Measurements from ENCODE around the gene BCL2L1. TPM values are rescaled to one million over a fixed set of nuclear protein-coding genes. Genes with fewer than 3 reads are reported as not detected.
A peak's percentile ranks its signal among the peaks of the same experiment; 100 is the strongest.

BCL2L1 gene
- total and polyA plus RNA-seq, 9 donors, result 27.5 to 48.2 (median 40.1) TPM

DNA sequence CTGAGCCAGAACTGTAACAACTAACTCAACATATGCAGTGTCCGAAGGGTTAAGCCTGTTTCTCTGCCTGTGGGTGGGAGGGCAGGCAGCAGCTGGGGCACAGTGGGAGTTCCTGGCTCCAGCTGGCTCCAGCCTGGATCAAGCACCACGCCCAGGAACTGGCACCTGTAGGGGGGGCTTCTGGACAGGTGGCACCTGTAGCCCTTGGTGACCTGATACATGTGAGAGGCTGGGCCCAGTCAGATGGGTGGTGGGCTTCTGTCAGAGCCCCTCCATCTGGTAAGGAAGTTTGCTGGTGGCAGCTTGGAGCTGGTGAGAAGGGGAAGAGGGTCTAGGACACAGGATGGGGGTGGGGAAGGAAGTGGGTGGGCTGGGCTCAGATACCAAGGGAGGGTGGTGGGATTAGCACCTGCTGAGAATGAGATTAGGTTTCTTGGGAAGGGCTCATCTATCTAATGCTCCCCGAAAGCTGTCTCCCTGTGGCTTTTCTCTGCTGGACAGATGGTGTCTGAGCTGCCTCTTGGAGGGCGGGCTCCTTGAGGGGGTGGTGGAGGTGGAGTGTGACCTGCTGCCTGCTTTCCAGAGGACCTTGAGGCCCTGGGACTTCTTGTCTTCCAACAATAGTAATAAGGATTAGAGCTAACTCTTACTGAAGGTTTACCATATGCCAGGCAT lies 28.5 kb downstream of the BCL2L1 start:
- Histone ChIP-seq H3K27me3 (ENCODE audit: control insufficient read depth, insufficient read depth, low read length) (no peaks in the 10 kb centered on the region), H3K9me3 (replicated peaks; ENCODE audit: control insufficient read depth, low read depth, low read length) (no peaks in the 10 kb centered on the region), H3K27ac (ENCODE audit: low read length) (peak overlapping the region; percentile 59), H3K4me3 (ENCODE audit: low read length) (no peak overlapping the region), H3K4me1 (ENCODE audit: control insufficient read depth, insufficient read depth, low read length) (peaks cover 40% of the 10 kb centered on the region), H3K36me3 (ENCODE audit: control insufficient read depth, insufficient read depth, low read length) (peaks cover 10% of the 10 kb centered on the region)
- 34% methylated on average over 2 of the region's 4 CpGs for WGBS (ENCODE audit: insufficient coverage)
- peak; percentile 53 for DNase-seq

- peaks cover 33% of the 10 kb centered on the region for H3K4me1 ChIP-seq (ENCODE audit: control insufficient read depth, insufficient read depth, low read length)
- H3K27ac ChIP-seq (ENCODE audit: low read length), result no peak overlapping the region
- peaks cover 10% of the 10 kb centered on the region for H3K36me3 ChIP-seq (ENCODE audit: control insufficient read depth, insufficient read depth, low read length)
- WGBS (ENCODE audit: insufficient coverage), result 76% methylated on average over 4 of the region's 6 CpGs
- H3K27me3 ChIP-seq (ENCODE audit: control insufficient read depth, insufficient read depth, low read length), result no peaks in the 10 kb centered on the region
- no peak overlapping the region for H3K4me3 ChIP-seq (ENCODE audit: low read length)
- DNase-seq, result no peak
- H3K9me3 ChIP-seq (replicated peaks; ENCODE audit: control insufficient read depth, low read depth, low read length), result no peaks in the 10 kb centered on the region
Observed at GRCh38 chr20:31693402-31693801, 29.3 kb downstream of the BCL2L1 start.

DNA sequence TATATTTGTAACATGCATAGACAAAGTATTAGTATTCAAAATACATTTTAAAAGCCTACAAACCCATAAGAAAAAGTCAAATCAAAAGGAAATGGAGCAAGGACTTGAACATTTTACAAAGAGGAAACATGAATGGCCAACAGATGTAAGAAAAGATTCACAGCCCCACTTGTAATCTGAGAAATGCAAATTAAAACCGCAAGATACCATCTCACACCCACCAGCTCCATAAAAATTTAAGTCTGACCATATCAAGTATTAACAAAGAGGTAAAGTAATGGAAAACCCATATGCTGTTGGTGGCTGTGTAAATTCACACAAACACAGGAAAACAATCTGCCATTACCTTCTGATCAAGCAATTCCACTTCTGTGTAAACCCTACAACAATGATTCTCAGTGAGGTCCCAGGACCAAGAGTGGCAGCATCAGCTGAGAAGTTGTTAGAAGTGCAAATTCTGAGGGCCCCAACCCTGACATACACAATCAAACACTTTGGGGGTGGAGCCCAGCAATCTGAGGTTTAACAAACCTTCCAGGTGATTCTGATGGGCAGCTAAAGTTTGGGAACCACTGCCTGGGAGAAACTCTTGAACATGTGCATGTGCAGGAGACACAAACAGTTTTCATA lies 30.9 kb downstream of the BCL2L1 start:
- no peak for DNase-seq
- Histone ChIP-seq H3K27me3 (ENCODE audit: control insufficient read depth, insufficient read depth, low read length) (no peaks in the 10 kb centered on the region), H3K4me3 (ENCODE audit: low read length) (no peak overlapping the region), H3K4me1 (ENCODE audit: control insufficient read depth, insufficient read depth, low read length) (peaks cover 29% of the 10 kb centered on the region), H3K9me3 (replicated peaks; ENCODE audit: control insufficient read depth, low read depth, low read length) (no peaks in the 10 kb centered on the region), H3K27ac (ENCODE audit: low read length) (peak overlapping the region; percentile 65), H3K36me3 (ENCODE audit: control insufficient read depth, insufficient read depth, low read length) (peaks cover 19% of the 10 kb centered on the region)
- WGBS (ENCODE audit: insufficient coverage), result no CpG with 5 or more reads among the region's 1 CpG

DNA sequence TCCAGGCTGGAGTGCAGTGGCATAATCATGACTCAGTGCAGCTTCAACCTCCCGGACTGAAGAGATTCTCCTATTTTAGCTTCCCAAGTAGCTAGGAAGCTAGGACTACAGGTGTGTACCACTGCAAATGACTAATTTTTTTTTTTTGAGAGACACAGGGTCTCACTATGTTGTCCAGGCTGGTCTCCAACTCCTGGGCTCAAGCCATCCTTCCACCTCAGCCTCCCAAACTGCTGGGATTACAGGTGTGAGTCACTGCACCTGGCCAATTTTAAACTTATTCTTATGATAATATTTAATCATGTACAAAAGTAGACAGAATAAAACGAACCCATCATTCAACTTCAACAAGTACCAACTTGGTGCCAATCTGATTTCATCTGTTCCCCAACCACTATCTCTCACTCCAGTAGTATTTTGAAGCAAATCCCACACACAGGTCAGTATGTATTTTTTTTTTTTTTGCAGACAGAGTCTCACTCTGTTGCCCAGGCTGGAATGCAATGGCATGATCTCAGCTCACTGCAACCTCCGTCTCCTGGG lies 32.5 kb downstream of the BCL2L1 start:
- no peak overlapping the region for H3K4me3 ChIP-seq (ENCODE audit: low read length)
- H3K27me3 ChIP-seq (ENCODE audit: control insufficient read depth, insufficient read depth, low read length), result no peaks in the 10 kb centered on the region
- peaks cover 9% of the 10 kb centered on the region for H3K36me3 ChIP-seq (ENCODE audit: control insufficient read depth, insufficient read depth, low read length)
- peaks cover 25% of the 10 kb centered on the region for H3K4me1 ChIP-seq (ENCODE audit: control insufficient read depth, insufficient read depth, low read length)
- no peak for DNase-seq
- no peaks in the 10 kb centered on the region for H3K9me3 ChIP-seq (replicated peaks; ENCODE audit: control insufficient read depth, low read depth, low read length)
- no peak overlapping the region for H3K27ac ChIP-seq (ENCODE audit: low read length)
- WGBS (ENCODE audit: insufficient coverage), result 100% methylated on average over 1 of the region's 3 CpGs

GRCh38 chr20:31689141-31689540 lies 33.5 kb downstream of the BCL2L1 start:
- no peak for DNase-seq
- H3K9me3 ChIP-seq (replicated peaks; ENCODE audit: control insufficient read depth, low read depth, low read length), result no peaks in the 10 kb centered on the region
- no peak overlapping the region for H3K4me3 ChIP-seq (ENCODE audit: low read length)
- 80% methylated on average over 1 of the region's 5 CpGs for WGBS (ENCODE audit: insufficient coverage)
- no peak overlapping the region for H3K27ac ChIP-seq (ENCODE audit: low read length)
- no peaks in the 10 kb centered on the region for H3K27me3 ChIP-seq (ENCODE audit: control insufficient read depth, insufficient read depth, low read length)
- peaks cover 14% of the 10 kb centered on the region for H3K36me3 ChIP-seq (ENCODE audit: control insufficient read depth, insufficient read depth, low read length)
- peaks cover 15% of the 10 kb centered on the region for H3K4me1 ChIP-seq (ENCODE audit: control insufficient read depth, insufficient read depth, low read length)

GRCh38 chr20:31687777-31688176 lies 34.9 kb downstream of the BCL2L1 start:
- WGBS (ENCODE audit: insufficient coverage), result 100% methylated on average over 3 of the region's 3 CpGs
- no peak overlapping the region for H3K27ac ChIP-seq (ENCODE audit: low read length)
- no peak overlapping the region for H3K4me3 ChIP-seq (ENCODE audit: low read length)
- H3K4me1 ChIP-seq (ENCODE audit: control insufficient read depth, insufficient read depth, low read length), result peaks cover 7% of the 10 kb centered on the region
- DNase-seq, result no peak
- H3K36me3 ChIP-seq (ENCODE audit: control insufficient read depth, insufficient read depth, low read length), result peaks cover 17% of the 10 kb centered on the region
- H3K27me3 ChIP-seq (ENCODE audit: control insufficient read depth, insufficient read depth, low read length), result no peaks in the 10 kb centered on the region
- H3K9me3 ChIP-seq (replicated peaks; ENCODE audit: control insufficient read depth, low read depth, low read length), result no peaks in the 10 kb centered on the region

DNA sequence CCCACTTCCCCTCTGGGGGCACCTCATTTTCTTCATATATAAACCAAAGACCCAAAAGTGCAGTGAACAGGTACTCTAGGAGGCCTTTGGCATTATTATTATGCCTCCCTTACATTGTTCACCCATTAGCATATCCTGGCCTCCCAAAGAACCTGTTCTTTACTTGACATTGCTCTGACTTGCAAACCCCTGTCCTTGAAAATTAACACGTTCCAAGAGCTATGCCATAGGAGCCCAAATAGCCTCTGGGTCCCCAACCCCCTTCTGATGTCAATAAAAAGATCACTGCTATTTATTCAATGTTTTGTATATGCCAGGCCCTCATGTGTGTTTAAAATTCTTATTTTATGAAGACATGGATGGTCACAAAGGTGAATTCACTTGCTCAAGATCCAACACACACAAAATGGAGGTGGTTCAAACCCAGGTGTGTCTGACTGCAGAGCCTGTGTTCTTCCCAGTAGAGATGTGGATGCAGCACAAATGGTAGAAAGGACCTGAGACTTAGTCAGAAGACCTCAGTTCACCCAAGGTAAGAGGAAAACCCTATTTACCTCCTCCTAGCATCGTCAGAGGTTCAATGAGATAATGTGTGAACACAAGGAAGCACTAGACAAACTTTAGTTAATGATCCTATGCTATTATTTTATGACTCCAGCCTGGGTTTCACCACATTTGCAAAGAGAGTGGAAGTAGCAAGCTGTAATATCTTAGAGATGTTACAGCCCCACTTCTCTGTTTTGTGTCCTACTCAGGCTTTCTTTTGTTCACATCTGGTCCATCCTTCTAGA lies 36.6 kb downstream of the BCL2L1 start:
- DNase-seq, result no peak
- no peak overlapping the region for H3K4me3 ChIP-seq (ENCODE audit: low read length)
- no peaks in the 10 kb centered on the region for H3K9me3 ChIP-seq (replicated peaks; ENCODE audit: control insufficient read depth, low read depth, low read length)
- no peak overlapping the region for H3K27ac ChIP-seq (ENCODE audit: low read length)
- WGBS (ENCODE audit: insufficient coverage), result 80% methylated on average over 1 of the region's 2 CpGs
- H3K36me3 ChIP-seq (ENCODE audit: control insufficient read depth, insufficient read depth, low read length), result peaks cover 21% of the 10 kb centered on the region
- no peaks in the 10 kb centered on the region for H3K27me3 ChIP-seq (ENCODE audit: control insufficient read depth, insufficient read depth, low read length)
- peaks cover 3% of the 10 kb centered on the region for H3K4me1 ChIP-seq (ENCODE audit: control insufficient read depth, insufficient read depth, low read length)

- Histone ChIP-seq H3K27ac (ENCODE audit: low read length) (no peak overlapping the region), H3K36me3 (ENCODE audit: control insufficient read depth, insufficient read depth, low read length) (peaks cover 25% of the 10 kb centered on the region), H3K4me3 (ENCODE audit: low read length) (no peak overlapping the region), H3K4me1 (ENCODE audit: control insufficient read depth, insufficient read depth, low read length) (peaks cover 3% of the 10 kb centered on the region), H3K27me3 (ENCODE audit: control insufficient read depth, insufficient read depth, low read length) (no peaks in the 10 kb centered on the region), H3K9me3 (replicated peaks; ENCODE audit: control insufficient read depth, low read depth, low read length) (no peaks in the 10 kb centered on the region)
- WGBS (ENCODE audit: insufficient coverage), result 86% methylated on average over 4 of the region's 11 CpGs
- no peak for DNase-seq
Observed at GRCh38 chr20:31684153-31685015, 38.3 kb downstream of the BCL2L1 start.

GRCh38 chr20:31682927-31683326 lies 39.7 kb downstream of the BCL2L1 start:
- H3K36me3 ChIP-seq (ENCODE audit: control insufficient read depth, insufficient read depth, low read length), result peaks cover 32% of the 10 kb centered on the region
- WGBS (ENCODE audit: insufficient coverage), result 50% methylated on average over 1 of the region's 2 CpGs
- no peak overlapping the region for H3K27ac ChIP-seq (ENCODE audit: low read length)

More at GRCh38 chr20:31682927-31683326, 39.7 kb downstream of the BCL2L1 start:
- Histone ChIP-seq H3K4me1 (ENCODE audit: control insufficient read depth, insufficient read depth, low read length) (peaks cover 3% of the 10 kb centered on the region), H3K27me3 (ENCODE audit: control insufficient read depth, insufficient read depth, low read length) (no peaks in the 10 kb centered on the region), H3K9me3 (replicated peaks; ENCODE audit: control insufficient read depth, low read depth, low read length) (no peaks in the 10 kb centered on the region), H3K4me3 (ENCODE audit: low read length) (no peak overlapping the region)
- no peak for DNase-seq
